ENCODE data around the gene LRRC56.

Gene LRRC56

GRCh38 chr11:595400-595799 lies 58.1 kb downstream of the LRRC56 start:
- ChIA-PET POLR2A (no interaction called here), CTCF (interaction anchor here (1.3 to 1.6 kb wide), 3 partner anchors 9 to 31 kb away, joined by 4 to 6 read pairs (median 4); no protein-coding TSS in a partner anchor)
- Histone ChIP-seq H3K4me1 (ENCODE audit: control extremely low read depth in 1 of 4, control insufficient read depth in 4 of 4, insufficient read depth in 4 of 4, low read length in 3 of 4) (peaks cover 0 to 12% (median 2%) of the 10 kb centered on the region in 4 experiments), H3K36me3 (ENCODE audit: control insufficient read depth in 4 of 4, insufficient read depth in 4 of 4, low read length in 3 of 4) (peaks cover 14 to 83% (median 66%) of the 10 kb centered on the region in 4 experiments), H3K4me3 (ENCODE audit: control insufficient read depth in 1 of 7, extremely low read depth in 1 of 7, insufficient read depth in 4 of 7, low read depth in 2 of 7, low read length in 6 of 7) (no peak overlapping the region), H3K27me3 (replicated peaks in 2 of 5; ENCODE audit: control insufficient read depth in 4 of 5, insufficient read depth in 5 of 5, low read length in 4 of 5) (no peaks in the 10 kb centered on the region), H3K9me3 (ENCODE audit: control extremely low read depth in 1 of 5, control insufficient read depth in 4 of 5, insufficient read depth in 2 of 5, low read depth in 1 of 5, low read length in 4 of 5) (no peaks in the 10 kb centered on the region), H3K27ac (ENCODE audit: insufficient read depth in 1 of 2, low read depth in 1 of 2, low read length in 2 of 2, poor library complexity in 1 of 2, severe bottlenecking in 2 of 2) (no peak overlapping the region)
- 99% methylated on average over 9 of the region's 10 CpGs for WGBS (ENCODE audit: insufficient coverage)
- DNase-seq: no peak

- no peaks in the 10 kb centered on the region for H3K9me3 ChIP-seq (ENCODE audit: control extremely low read depth in 1 of 5, control insufficient read depth in 4 of 5, insufficient read depth in 2 of 5, low read depth in 1 of 5, low read length in 4 of 5)
- POLR2A ChIA-PET: no interaction called here
- DNase-seq: no peak
- H3K27ac ChIP-seq (ENCODE audit: insufficient read depth in 1 of 2, low read depth in 1 of 2, low read length in 2 of 2, poor library complexity in 1 of 2, severe bottlenecking in 2 of 2): no peak overlapping the region
- no peak overlapping the region for H3K4me3 ChIP-seq (ENCODE audit: control insufficient read depth in 1 of 7, extremely low read depth in 1 of 7, insufficient read depth in 4 of 7, low read depth in 2 of 7, low read length in 6 of 7)
- peaks cover 0 to 12% (median 2%) of the 10 kb centered on the region in 4 experiments for H3K4me1 ChIP-seq (ENCODE audit: control extremely low read depth in 1 of 4, control insufficient read depth in 4 of 4, insufficient read depth in 4 of 4, low read length in 3 of 4)
- H3K27me3 ChIP-seq (replicated peaks in 2 of 5; ENCODE audit: control insufficient read depth in 4 of 5, insufficient read depth in 5 of 5, low read length in 4 of 5): no peaks in the 10 kb centered on the region
- peaks cover 14 to 81% (median 63%) of the 10 kb centered on the region in 4 experiments for H3K36me3 ChIP-seq (ENCODE audit: control insufficient read depth in 4 of 4, insufficient read depth in 4 of 4, low read length in 3 of 4)
- 81% methylated on average over 7 of the region's 10 CpGs for WGBS (ENCODE audit: insufficient coverage)
- CTCF ChIA-PET: interaction anchor here (1.0 to 1.1 kb wide), 2 partner anchors 10 to 16 kb away, joined by 3 to 5 read pairs; no protein-coding TSS in a partner anchor
These were observed 59.0 kb downstream of the LRRC56 start for GRCh38 chr11:596374-596773.

- peaks cover 20 to 86% (median 66%) of the 10 kb centered on the region in 4 experiments for H3K36me3 ChIP-seq (ENCODE audit: control insufficient read depth in 4 of 4, insufficient read depth in 4 of 4, low read length in 3 of 4)
- H3K27me3 ChIP-seq (replicated peaks in 2 of 5; ENCODE audit: control insufficient read depth in 4 of 5, insufficient read depth in 5 of 5, low read length in 4 of 5): no peaks in the 10 kb centered on the region
- no peaks in the 10 kb centered on the region for H3K9me3 ChIP-seq (ENCODE audit: control extremely low read depth in 1 of 5, control insufficient read depth in 4 of 5, insufficient read depth in 2 of 5, low read depth in 1 of 5, low read length in 4 of 5)
- no peak overlapping the region for H3K27ac ChIP-seq (ENCODE audit: insufficient read depth in 1 of 2, low read depth in 1 of 2, low read length in 2 of 2, poor library complexity in 1 of 2, severe bottlenecking in 2 of 2)
- ChIA-PET POLR2A (no interaction called here), CTCF (no interaction called here)
- over 99% methylated on average over 24 of the region's 29 CpGs for WGBS (ENCODE audit: insufficient coverage)
- peaks cover 0 to 12% (median 2%) of the 10 kb centered on the region in 4 experiments for H3K4me1 ChIP-seq (ENCODE audit: control extremely low read depth in 1 of 4, control insufficient read depth in 4 of 4, insufficient read depth in 4 of 4, low read length in 3 of 4)
- H3K4me3 ChIP-seq (ENCODE audit: control insufficient read depth in 1 of 7, extremely low read depth in 1 of 7, insufficient read depth in 4 of 7, low read depth in 2 of 7, low read length in 6 of 7): no peak overlapping the region
- DNase-seq: no peak
These were observed 59.9 kb downstream of the LRRC56 start for GRCh38 chr11:597166-597725.

GRCh38 chr11:598005-598680 lies 60.8 kb downstream of the LRRC56 start:
- Histone ChIP-seq H3K27ac (ENCODE audit: insufficient read depth in 1 of 2, low read depth in 1 of 2, low read length in 2 of 2, poor library complexity in 1 of 2, severe bottlenecking in 2 of 2) (no peak overlapping the region), H3K9me3 (ENCODE audit: control extremely low read depth in 1 of 5, control insufficient read depth in 4 of 5, insufficient read depth in 2 of 5, low read depth in 1 of 5, low read length in 4 of 5) (no peaks in the 10 kb centered on the region), H3K36me3 (ENCODE audit: control insufficient read depth in 4 of 4, insufficient read depth in 4 of 4, low read length in 3 of 4) (peaks cover 21 to 85% (median 65%) of the 10 kb centered on the region in 4 experiments), H3K4me1 (ENCODE audit: control extremely low read depth in 1 of 4, control insufficient read depth in 4 of 4, insufficient read depth in 4 of 4, low read length in 3 of 4) (peaks cover 0 to 12% (median 2%) of the 10 kb centered on the region in 4 experiments), H3K27me3 (replicated peaks in 2 of 5; ENCODE audit: control insufficient read depth in 4 of 5, insufficient read depth in 5 of 5, low read length in 4 of 5) (no peaks in the 10 kb centered on the region), H3K4me3 (ENCODE audit: control insufficient read depth in 1 of 7, extremely low read depth in 1 of 7, insufficient read depth in 4 of 7, low read depth in 2 of 7, low read length in 6 of 7) (no peak overlapping the region)
- ChIA-PET CTCF (no interaction called here), POLR2A (no interaction called here)
- no peak for DNase-seq
- 99% methylated on average over 27 of the region's 30 CpGs for WGBS (ENCODE audit: insufficient coverage)

GRCh38 chr11:601573-602245 lies 64.4 kb downstream of the LRRC56 start:
- Histone ChIP-seq H3K27ac (ENCODE audit: insufficient read depth in 1 of 2, low read depth in 1 of 2, low read length in 2 of 2, poor library complexity in 1 of 2, severe bottlenecking in 2 of 2) (no peak overlapping the region), H3K36me3 (ENCODE audit: control insufficient read depth in 4 of 4, insufficient read depth in 4 of 4, low read length in 3 of 4) (peaks cover 23 to 86% (median 72%) of the 10 kb centered on the region in 4 experiments), H3K4me3 (ENCODE audit: control insufficient read depth in 1 of 7, extremely low read depth in 1 of 7, insufficient read depth in 4 of 7, low read depth in 2 of 7, low read length in 6 of 7) (no peak overlapping the region), H3K27me3 (replicated peaks in 2 of 5; ENCODE audit: control insufficient read depth in 4 of 5, insufficient read depth in 5 of 5, low read length in 4 of 5) (no peaks in the 10 kb centered on the region), H3K9me3 (ENCODE audit: control extremely low read depth in 1 of 5, control insufficient read depth in 4 of 5, insufficient read depth in 2 of 5, low read depth in 1 of 5, low read length in 4 of 5) (no peaks in the 10 kb centered on the region), H3K4me1 (ENCODE audit: control extremely low read depth in 1 of 4, control insufficient read depth in 4 of 4, insufficient read depth in 4 of 4, low read length in 3 of 4) (peaks cover 0 to 4% (median 0%) of the 10 kb centered on the region in 4 experiments)
- POLR2A ChIA-PET: interaction anchor here (0.6 to 0.9 kb wide), 2 partner anchors 9 to 21 kb away, joined by 7 to 9 read pairs; no protein-coding TSS in a partner anchor
- 98% methylated on average over 9 of the region's 23 CpGs for WGBS (ENCODE audit: insufficient coverage)
- CTCF ChIA-PET: interaction anchor here (1.5 kb wide), 1 partner anchor 13 kb away, joined by 3 read pairs; no protein-coding TSS in a partner anchor
- no peak for DNase-seq

GRCh38 chr11:603154-603553 lies 65.8 kb downstream of the LRRC56 start:
- POLR2A ChIA-PET: no interaction called here
- no peak overlapping the region for H3K4me3 ChIP-seq (ENCODE audit: control insufficient read depth in 1 of 7, extremely low read depth in 1 of 7, insufficient read depth in 4 of 7, low read depth in 2 of 7, low read length in 6 of 7)

More at GRCh38 chr11:603154-603553, 65.8 kb downstream of the LRRC56 start:
- no peak for DNase-seq
- CTCF ChIA-PET: interaction anchor here (1.4 kb wide), 1 partner anchor 8 kb away, joined by 4 read pairs; no protein-coding TSS in a partner anchor
- Histone ChIP-seq H3K9me3 (ENCODE audit: control extremely low read depth in 1 of 5, control insufficient read depth in 4 of 5, insufficient read depth in 2 of 5, low read depth in 1 of 5, low read length in 4 of 5) (no peaks in the 10 kb centered on the region), H3K4me1 (ENCODE audit: control extremely low read depth in 1 of 4, control insufficient read depth in 4 of 4, insufficient read depth in 4 of 4, low read length in 3 of 4) (no peaks in the 10 kb centered on the region), H3K36me3 (ENCODE audit: control insufficient read depth in 4 of 4, insufficient read depth in 4 of 4, low read length in 3 of 4) (peaks cover 23 to 86% (median 73%) of the 10 kb centered on the region in 4 experiments), H3K27me3 (replicated peaks in 2 of 5; ENCODE audit: control insufficient read depth in 4 of 5, insufficient read depth in 5 of 5, low read length in 4 of 5) (no peaks in the 10 kb centered on the region), H3K27ac (ENCODE audit: insufficient read depth in 1 of 2, low read depth in 1 of 2, low read length in 2 of 2, poor library complexity in 1 of 2, severe bottlenecking in 2 of 2) (no peak overlapping the region)
- 99% methylated on average over 9 of the region's 13 CpGs for WGBS (ENCODE audit: insufficient coverage)
